Type B pancreatic cell (in vitro differentiated cells): Measurements from ENCODE around the gene TACR2. TPM values are rescaled to one million over a fixed set of nuclear protein-coding genes. Genes with fewer than 3 reads are reported as not detected.

Experiments used
- DNase-seq: peaks from one replicate; pipeline ENCODE4 v3.0.0; 2021; ENCODE audit warnings: mixed read lengths; ENCODE audit not compliant: unreplicated experiment; ENCODE audit errors: extremely low spot score
- H3K27ac Mint-ChIP-seq: 2 replicates; pipeline ENCODE4 v1.8.0; 2021; ENCODE audit warnings: mild to moderate bottlenecking, mixed read lengths
- H3K27me3 Mint-ChIP-seq: 2 replicates; pipeline ENCODE4 v1.8.0; 2021; ENCODE audit warnings: mixed read lengths
- H3K36me3 Mint-ChIP-seq: 2 replicates; pipeline ENCODE4 v1.8.0; 2021; ENCODE audit warnings: mixed read lengths
- H3K4me1 Mint-ChIP-seq: one replicate; pipeline ENCODE4 v1.8.0; 2021; ENCODE audit warnings: mixed read lengths; ENCODE audit not compliant: unreplicated experiment
- H3K4me3 Mint-ChIP-seq: 2 replicates; pipeline ENCODE4 v1.8.0; 2021; ENCODE audit warnings: mild to moderate bottlenecking, mixed read lengths
- H3K9me3 Mint-ChIP-seq: 2 replicates; pipeline ENCODE4 v1.8.0; 2021; ENCODE audit warnings: mixed read lengths
- CTCF ChIP-seq: fragments of 200-600 bp; sonication (generic); conservative IDR thresholded peaks from 2 replicates; pipeline ENCODE4 v1.5.0; 2021; ENCODE audit warnings: antibody characterized with exemption, mild to moderate bottlenecking
- total RNA-seq: library from RNA; stranded (reverse); gene quantifications from 2 replicates; pipeline ENCODE4 v1.2.1, GENCODE V29; 2021; ENCODE audit warnings: low replicate concordance

The TACR2 gene
- total RNA-seq, 1 donor from 2014 or later, result not detected

GRCh38 chr10:69428165-69428564 is 11.4 kb upstream of the TACR2 start:
- H3K36me3 Mint-ChIP-seq, result no peaks in the 10 kb centered on the region
- no peak for DNase-seq
- peaks cover 3% of the 10 kb centered on the region for H3K27me3 Mint-ChIP-seq
- peaks cover 4% of the 10 kb centered on the region for H3K9me3 Mint-ChIP-seq
- H3K27ac Mint-ChIP-seq, result no peak overlapping the region
- no peak for TF ChIP-seq CTCF
- H3K4me1 Mint-ChIP-seq, result peaks cover 6% of the 10 kb centered on the region
- no peak overlapping the region for H3K4me3 Mint-ChIP-seq

- TF ChIP-seq CTCF, result no peak
- peaks cover 7% of the 10 kb centered on the region for H3K27me3 Mint-ChIP-seq
Measured at GRCh38 chr10:69426376-69426727, 9.6 kb upstream of the TACR2 start.

GRCh38 chr10:69425511-69426298 is 9.0 kb upstream of the TACR2 start:
- Mint-ChIP-seq H3K27me3 (peaks cover 7% of the 10 kb centered on the region), H3K4me1 (peaks cover 10% of the 10 kb centered on the region), H3K27ac (peak overlapping the region; percentile 89), H3K9me3 (peaks cover 4% of the 10 kb centered on the region), H3K36me3 (no peaks in the 10 kb centered on the region), H3K4me3 (peak overlapping the region; percentile 32)
- no peak for TF ChIP-seq CTCF
- DNase-seq, result no peak

More at GRCh38 chr10:69426376-69426727, 9.6 kb upstream of the TACR2 start:
- DNase-seq, result no peak
- Mint-ChIP-seq H3K4me1 (peaks cover 10% of the 10 kb centered on the region), H3K4me3 (no peak overlapping the region), H3K27ac (peak overlapping the region; percentile 89), H3K9me3 (peaks cover 4% of the 10 kb centered on the region), H3K36me3 (no peaks in the 10 kb centered on the region)

- peaks cover 10% of the 10 kb centered on the region for H3K4me1 Mint-ChIP-seq
- DNase-seq, result no peak
- TF ChIP-seq CTCF, result no peak
- no peaks in the 10 kb centered on the region for H3K36me3 Mint-ChIP-seq
- no peak overlapping the region for H3K4me3 Mint-ChIP-seq
- H3K9me3 Mint-ChIP-seq, result peaks cover 4% of the 10 kb centered on the region
- no peak overlapping the region for H3K27ac Mint-ChIP-seq
- H3K27me3 Mint-ChIP-seq, result peaks cover 7% of the 10 kb centered on the region
Measured at GRCh38 chr10:69425041-69425440, 8.3 kb upstream of the TACR2 start.

- Mint-ChIP-seq H3K27ac (no peak overlapping the region), H3K36me3 (no peaks in the 10 kb centered on the region), H3K4me1 (peaks cover 23% of the 10 kb centered on the region), H3K4me3 (no peak overlapping the region), H3K27me3 (peaks cover 4% of the 10 kb centered on the region), H3K9me3 (peaks cover 4% of the 10 kb centered on the region)
- no peak for TF ChIP-seq CTCF
- DNase-seq, result no peak
Measured at GRCh38 chr10:69422676-69423075, 6.0 kb upstream of the TACR2 start.
